Cardiac muscle cell (in vitro differentiated cells and primary cell): Measurements from ENCODE around the gene NEU1. TPM values are rescaled to one million over a fixed set of nuclear protein-coding genes. Genes with fewer than 3 reads are reported as not detected.

Experiments used
- DNase-seq, 2 donors: peaks; one replicate each; pipeline versions ENCODE4 v3.0.0 to v3.0.0-alpha.2; 2010 to 2017; ENCODE audit warnings: low read depth in 1 of 2, low spot score in 1 of 2
- H3K27ac ChIP-seq: fragments of 200-600 bp; sonication (generic); 2 replicates; pipeline ENCODE4 v1.5.1; 2016
- H3K27me3 ChIP-seq: fragments of 200-600 bp; sonication (generic); 2 replicates; pipeline ENCODE4 v1.6.0; 2016; ENCODE audit warnings: control low read depth
- H3K36me3 ChIP-seq: fragments of 200-600 bp; sonication (generic); 2 replicates; pipeline ENCODE4 v1.5.1; 2016; ENCODE audit warnings: control low read depth
- H3K4me1 ChIP-seq: fragments of 200-600 bp; sonication (generic); 2 replicates; pipeline ENCODE4 v1.8.1; 2017; ENCODE audit warnings: low read depth, mild to moderate bottlenecking, mixed run types
- H3K4me3 ChIP-seq: fragments of 200-600 bp; sonication (generic); 2 replicates; pipeline ENCODE4 v1.5.1; 2016; ENCODE audit warnings: mild to moderate bottlenecking
- H3K9me3 ChIP-seq: fragments of 200-600 bp; sonication (generic); 2 replicates; pipeline ENCODE4 v1.5.1; 2017; ENCODE audit warnings: low read depth, mild to moderate bottlenecking, control low read depth
- CTCF ChIP-seq: IDR thresholded peaks from 2 replicates; pipeline ENCODE4 v1.5.1; 2012; ENCODE audit warnings: low read depth, mild to moderate bottlenecking, low read length
- polyA plus RNA-seq: library from polyadenylated mRNA; unstranded; fragments of >200 nt; fragmentation: Nextera tagmentation; extraction: Ambion mirVana; gene quantifications from 2 replicates; pipeline ENCODE4 v1.2.1, GENCODE V29; 2016
- total RNA-seq: library from RNA; depleted of rRNA; stranded (reverse); fragments of >200 nt; gene quantifications from 2 replicates; pipeline ENCODE4 v1.2.3, GENCODE V29; 2016

NEU1 gene
- total and polyA plus RNA-seq, 2 experiments from 2014 or later = 26.6 to 27.6 TPM

GRCh38 chr6:31881136-31881859 is 18.7 kb upstream of the NEU1 start:
- no peaks in the 10 kb centered on the region for H3K4me1 ChIP-seq
- TF ChIP-seq CTCF = no peak
- H3K27ac ChIP-seq = no peak overlapping the region
- H3K9me3 ChIP-seq = no peaks in the 10 kb centered on the region
- H3K4me3 ChIP-seq = no peak overlapping the region
- H3K36me3 ChIP-seq = peaks cover 56% of the 10 kb centered on the region
- no peak for DNase-seq
- no peaks in the 10 kb centered on the region for H3K27me3 ChIP-seq

GRCh38 chr6:31880616-31881015 is 18.0 kb upstream of the NEU1 start:
- Histone ChIP-seq H3K27me3 (no peaks in the 10 kb centered on the region), H3K36me3 (peaks cover 55% of the 10 kb centered on the region), H3K4me3 (no peak overlapping the region), H3K9me3 (no peaks in the 10 kb centered on the region), H3K4me1 (no peaks in the 10 kb centered on the region), H3K27ac (no peak overlapping the region)
- no peak for DNase-seq
- no peak for TF ChIP-seq CTCF

GRCh38 chr6:31879901-31880300 is 17.3 kb upstream of the NEU1 start:
- no peaks in the 10 kb centered on the region for H3K4me1 ChIP-seq
- H3K36me3 ChIP-seq = peaks cover 50% of the 10 kb centered on the region
- no peak overlapping the region for H3K27ac ChIP-seq
- no peak overlapping the region for H3K4me3 ChIP-seq
- no peaks in the 10 kb centered on the region for H3K27me3 ChIP-seq
- TF ChIP-seq CTCF = no peak
- H3K9me3 ChIP-seq = no peaks in the 10 kb centered on the region
- no peak for DNase-seq

- Histone ChIP-seq H3K4me1 (no peaks in the 10 kb centered on the region), H3K27ac (no peak overlapping the region), H3K27me3 (no peaks in the 10 kb centered on the region), H3K36me3 (peaks cover 42% of the 10 kb centered on the region), H3K9me3 (no peaks in the 10 kb centered on the region), H3K4me3 (no peak overlapping the region)
- TF ChIP-seq CTCF = no peak
- no peak for DNase-seq
Measured at GRCh38 chr6:31879143-31879542, 16.5 kb upstream of the NEU1 start.

GRCh38 chr6:31878726-31879125 is 16.1 kb upstream of the NEU1 start, which contains the start of gene SLC44A4:
Gene SLC44A4, minus strand, starts transcription at chr6:31878997. Its CDS starts 17 bp downstream, at chr6:31878980.
- H3K36me3 ChIP-seq = peaks cover 38% of the 10 kb centered on the region
- H3K9me3 ChIP-seq = no peaks in the 10 kb centered on the region
- TF ChIP-seq CTCF = no peak
- no peak within 1 kb of the TSS for H3K27ac ChIP-seq
- no peaks in the 10 kb centered on the region for H3K4me1 ChIP-seq
- no peak within 1 kb of the TSS for H3K4me3 ChIP-seq
- no peak for DNase-seq
- H3K27me3 ChIP-seq = no peaks in the 10 kb centered on the region
